T-cell (primary cell): ENCODE measurements around the gene ZNF469. TPM values are rescaled to one million over a fixed set of nuclear protein-coding genes. Genes with fewer than 3 reads are reported as not detected.

Experiments used
- ATAC-seq, 4 experiments: fragments of 200-7000 bp in 3 of 4; fragments of 150-1000 bp in 1 of 4; cut with Tn5 transposase; replicated peaks in 1 of 4; 1 replicate in 3 of 4; 2 replicates in 1 of 4; pipeline ENCODE4 v1.10.0; 2021; ENCODE audit warnings: moderate library complexity in 3 of 4, mild to moderate bottlenecking in 2 of 4, moderate number of reproducible peaks in 1 of 4
- CTCF ChIA-PET, 2 donors: fragments of 300-600 bp; sonication (Branson Sonifier 250); formaldehyde crosslinking; loops; one replicate each; lab custom pipeline; 2022; ENCODE audit warnings: antibody characterized with exemption in 2 of 2; lab: Charles Lee
- POLR2A ChIA-PET, 2 donors: fragments of 300-600 bp; sonication (Branson Sonifier 250); formaldehyde crosslinking; loops; one replicate each; lab custom pipeline; 2022; ENCODE audit warnings: antibody characterized with exemption in 2 of 2; lab: Charles Lee
- DNase-seq, 35 experiments: peaks; one replicate each; pipeline versions ENCODE4 v3.0.0 to v3.0.0-alpha.2; 2013 to 2023
- H3K27ac ChIP-seq: one replicate; pipeline ENCODE4 v1.5.1; 2013; ENCODE audit warnings: low read length
- H3K27me3 ChIP-seq, 2 experiments: replicated peaks in 1 of 2; 1 replicate in 1 of 2; 2 replicates in 1 of 2; pipeline versions ENCODE4 v1.6.1 to v1.7.0; 2013; ENCODE audit warnings: low read length in 1 of 2, mixed read lengths in 1 of 2; ENCODE audit not compliant: control insufficient read depth in 2 of 2, insufficient read depth in 2 of 2; ENCODE audit errors: extremely low read depth in 1 of 2
- H3K36me3 ChIP-seq, 2 donors: 1 replicate in 1 of 2; 2 replicates in 1 of 2; pipeline versions ENCODE4 v1.6.1 to v1.7.0; 2013; ENCODE audit warnings: low read length in 1 of 2; ENCODE audit not compliant: control insufficient read depth in 2 of 2, insufficient read depth in 1 of 2; ENCODE audit errors: extremely low read depth in 1 of 2
- H3K4me1 ChIP-seq, 2 experiments: 1 replicate in 1 of 2; 2 replicates in 1 of 2; pipeline versions ENCODE4 v1.6.1 to v1.7.0; 2013; ENCODE audit warnings: low read length in 2 of 2, mixed read lengths in 1 of 2; ENCODE audit not compliant: insufficient read depth in 2 of 2, control insufficient read depth in 1 of 2; ENCODE audit errors: extremely low read depth in 1 of 2
- H3K4me3 ChIP-seq, 2 donors: 1 replicate in 1 of 2; 2 replicates in 1 of 2; pipeline versions ENCODE4 v1.5.1 to v1.7.0; 2013; ENCODE audit warnings: mild to moderate bottlenecking in 2 of 2, low read length in 1 of 2, moderate library complexity in 1 of 2; ENCODE audit not compliant: control insufficient read depth in 1 of 2; ENCODE audit errors: extremely low read depth in 1 of 2
- H3K9me3 ChIP-seq: 2 replicates; pipeline ENCODE4 v1.7.0; 2013
- H3K27ac Mint-ChIP-seq, 2 donors: one replicate each; pipeline ENCODE4 v1.8.0; 2020 to 2021; ENCODE audit warnings: mild to moderate bottlenecking in 2 of 2, mixed read lengths in 2 of 2
- H3K27me3 Mint-ChIP-seq, 2 donors: one replicate each; pipeline ENCODE4 v1.8.0; 2021 to 2022; ENCODE audit warnings: mixed read lengths in 2 of 2
- H3K36me3 Mint-ChIP-seq: one replicate; pipeline ENCODE4 v1.8.0; 2021; ENCODE audit warnings: mixed read lengths
- H3K4me1 Mint-ChIP-seq, 3 donors: one replicate each; pipeline ENCODE4 v1.8.0; 2020 to 2022; ENCODE audit warnings: mixed read lengths in 3 of 3, mild to moderate bottlenecking in 1 of 3
- H3K4me3 Mint-ChIP-seq, 3 donors: one replicate each; pipeline ENCODE4 v1.8.0; 2020 to 2022; ENCODE audit warnings: mild to moderate bottlenecking in 3 of 3, mixed read lengths in 3 of 3, moderate library complexity in 3 of 3
- H3K9me3 Mint-ChIP-seq, 3 donors: one replicate each; pipeline ENCODE4 v1.8.0; 2020 to 2022; ENCODE audit warnings: mixed read lengths in 3 of 3
- WGBS: methylation state at CpG from one replicate; pipeline ENCODE4 v1.1.5; 2013; ENCODE audit warnings: missing lambda C conversion rate; ENCODE audit not compliant: insufficient coverage; 5-methylcytosine and 5-hydroxymethylcytosine counted together
- total RNA-seq, 35 experiments: library from RNA in 6 of 35; stranded (reverse) in 6 of 35; fragments of 120-200 nt in 1 of 35; gene quantifications; one replicate each; pipeline versions ENCODE4 v1.2.1 to v1.2.4 and lab custom pipeline; 2013 to 2026

Gene ZNF469
- total RNA-seq, 5 donors from 2014 or later (not counting 1 experiment from before 2014, with no cell fraction given), result 0.63 to 1.8 (median 1.6) TPM

- Histone ChIP-seq H3K9me3 (no peaks in the 10 kb centered on the region), H3K36me3 (no peaks in the 10 kb centered on the region), H3K4me3 (no peak overlapping the region), H3K4me1 (no peaks in the 10 kb centered on the region), H3K27me3 (peaks cover 0 to 37% of the 10 kb centered on the region in 2 experiments), H3K27ac (no peak overlapping the region)
- Mint-ChIP-seq H3K36me3 (no peaks in the 10 kb centered on the region), H3K4me3 (no peak overlapping the region), H3K9me3 (peaks cover 0 to 5% (median 0%) of the 10 kb centered on the region in 3 donors), H3K27ac (no peak overlapping the region), H3K4me1 (no peaks in the 10 kb centered on the region), H3K27me3 (peaks cover 10 to 11% of the 10 kb centered on the region in 2 donors)
- DNase-seq (no peak), ATAC-seq (no peak)
- POLR2A ChIA-PET, result no interaction called here
- CTCF ChIA-PET, result no interaction called here
- WGBS, result 63% methylated on average over 13 of the region's 21 CpGs
Measured at GRCh38 chr16:88395669-88396584, 13.2 kb downstream of the ZNF469 start.

GRCh38 chr16:88398170-88398873 lies 15.6 kb downstream of the ZNF469 start:
- no peak overlapping the region for H3K27ac ChIP-seq
- POLR2A ChIA-PET, result no interaction called here

GRCh38 chr16:88398874-88399178 lies 16.1 kb downstream of the ZNF469 start:
- Histone ChIP-seq H3K4me3 (no peak overlapping the region), H3K9me3 (no peaks in the 10 kb centered on the region), H3K27ac (no peak overlapping the region), H3K36me3 (no peaks in the 10 kb centered on the region), H3K4me1 (no peaks in the 10 kb centered on the region), H3K27me3 (peaks cover 0 to 18% of the 10 kb centered on the region in 2 experiments)
- POLR2A ChIA-PET, result no interaction called here
- Mint-ChIP-seq H3K27ac (no peak overlapping the region), H3K4me1 (no peaks in the 10 kb centered on the region), H3K36me3 (no peaks in the 10 kb centered on the region), H3K4me3 (no peak overlapping the region), H3K9me3 (peaks cover 0 to 5% (median 0%) of the 10 kb centered on the region in 3 donors), H3K27me3 (no peaks in the 10 kb centered on the region)
- CTCF ChIA-PET, result no interaction called here
- DNase-seq, result no peak
- 76% methylated on average over 6 of the region's 8 CpGs for WGBS
- no peak for ATAC-seq

More at GRCh38 chr16:88398170-88398873, 15.6 kb downstream of the ZNF469 start:
- Mint-ChIP-seq H3K36me3 (no peaks in the 10 kb centered on the region), H3K4me3 (no peak overlapping the region), H3K9me3 (peaks cover 0 to 5% (median 0%) of the 10 kb centered on the region in 3 donors), H3K4me1 (no peaks in the 10 kb centered on the region), H3K27me3 (no peaks in the 10 kb centered on the region), H3K27ac (no peak overlapping the region)
- no peak overlapping the region for H3K4me3 ChIP-seq
- no peak for DNase-seq
- H3K27me3 ChIP-seq, result peaks cover 0 to 18% of the 10 kb centered on the region in 2 experiments
- WGBS, result 93% methylated on average over 19 of the region's 20 CpGs
- H3K36me3 ChIP-seq, result no peaks in the 10 kb centered on the region
- no peaks in the 10 kb centered on the region for H3K4me1 ChIP-seq
- ATAC-seq, result no peak
- CTCF ChIA-PET, result no interaction called here
- H3K9me3 ChIP-seq, result no peaks in the 10 kb centered on the region

GRCh38 chr16:88400186-88400585 lies 17.4 kb downstream of the ZNF469 start:
- Mint-ChIP-seq H3K27ac (no peak overlapping the region), H3K27me3 (no peaks in the 10 kb centered on the region), H3K9me3 (peaks cover 0 to 5% (median 0%) of the 10 kb centered on the region in 3 donors), H3K36me3 (no peaks in the 10 kb centered on the region), H3K4me1 (no peaks in the 10 kb centered on the region), H3K4me3 (no peak overlapping the region)
- H3K27me3 ChIP-seq, result peaks cover 0 to 11% of the 10 kb centered on the region in 2 experiments
- ChIA-PET POLR2A (no interaction called here), CTCF (no interaction called here)
- H3K4me1 ChIP-seq, result no peaks in the 10 kb centered on the region
- no peaks in the 10 kb centered on the region for H3K9me3 ChIP-seq
- ATAC-seq (no peak), DNase-seq (no peak)
- WGBS, result 86% methylated on average over 9 of the region's 9 CpGs
- no peak overlapping the region for H3K4me3 ChIP-seq
- H3K27ac ChIP-seq, result no peak overlapping the region
- no peaks in the 10 kb centered on the region for H3K36me3 ChIP-seq

GRCh38 chr16:88401604-88402246 lies 19.0 kb downstream of the ZNF469 start:
- Mint-ChIP-seq H3K36me3 (no peaks in the 10 kb centered on the region), H3K27me3 (no peaks in the 10 kb centered on the region), H3K27ac (no peak overlapping the region), H3K4me1 (no peaks in the 10 kb centered on the region), H3K9me3 (peaks cover 0 to 5% (median 0%) of the 10 kb centered on the region in 3 donors), H3K4me3 (no peak overlapping the region)
- Histone ChIP-seq H3K36me3 (no peaks in the 10 kb centered on the region), H3K4me3 (no peak overlapping the region), H3K9me3 (no peaks in the 10 kb centered on the region), H3K27me3 (peaks cover 0 to 5% of the 10 kb centered on the region in 2 experiments), H3K27ac (no peak overlapping the region), H3K4me1 (no peaks in the 10 kb centered on the region)
- 68% methylated on average over 2 of the region's 3 CpGs for WGBS
- POLR2A ChIA-PET, result no interaction called here
- DNase-seq (no peak), ATAC-seq (no peak)
- CTCF ChIA-PET, result no interaction called here

GRCh38 chr16:88402551-88403240 lies 19.9 kb downstream of the ZNF469 start:
- Mint-ChIP-seq H3K4me1 (peaks cover 0 to 2% (median 2%) of the 10 kb centered on the region in 3 donors), H3K27me3 (no peaks in the 10 kb centered on the region), H3K9me3 (peaks cover 0 to 5% (median 0%) of the 10 kb centered on the region in 3 donors), H3K36me3 (no peaks in the 10 kb centered on the region), H3K4me3 (no peak overlapping the region), H3K27ac (no peak overlapping the region)
- CTCF ChIA-PET, result no interaction called here
- POLR2A ChIA-PET, result no interaction called here
- H3K4me1 ChIP-seq, result peaks cover 0 to 4% of the 10 kb centered on the region in 2 experiments
- WGBS, result 76% methylated on average over 21 of the region's 24 CpGs
- ATAC-seq (no peak), DNase-seq (no peak)
- H3K36me3 ChIP-seq, result no peaks in the 10 kb centered on the region
- peaks cover 0 to 8% of the 10 kb centered on the region in 2 experiments for H3K27me3 ChIP-seq
- H3K27ac ChIP-seq, result no peak overlapping the region
- H3K4me3 ChIP-seq, result no peak overlapping the region
- H3K9me3 ChIP-seq, result no peaks in the 10 kb centered on the region
